T-helper 1 cell treated with Interleukin-12 subunit alpha and Interleukin-12 subunit beta and Interleukin-4 antibody, amounts not matched to agents 30 ng/mL and 1 ng/mL, for 36 hours (primary cell): ENCODE measurements around the gene SPARCL1. TPM values are rescaled to one million over a fixed set of nuclear protein-coding genes. Genes with fewer than 3 reads are reported as not detected.

Source experiments
- intact Hi-C: fragments of 100-400 bp; cut with micrococcal nuclease; formaldehyde crosslinking; loops from one replicate; pipeline ENCODE4 v1.15.1; 2024
- total RNA-seq: library from RNA; stranded (reverse); gene quantifications from 2 replicates; pipeline ENCODE4 v1.2.3, GENCODE V29; 2022

Gene SPARCL1
- total RNA-seq, 1 donor from 2014 or later = not detected

DNA sequence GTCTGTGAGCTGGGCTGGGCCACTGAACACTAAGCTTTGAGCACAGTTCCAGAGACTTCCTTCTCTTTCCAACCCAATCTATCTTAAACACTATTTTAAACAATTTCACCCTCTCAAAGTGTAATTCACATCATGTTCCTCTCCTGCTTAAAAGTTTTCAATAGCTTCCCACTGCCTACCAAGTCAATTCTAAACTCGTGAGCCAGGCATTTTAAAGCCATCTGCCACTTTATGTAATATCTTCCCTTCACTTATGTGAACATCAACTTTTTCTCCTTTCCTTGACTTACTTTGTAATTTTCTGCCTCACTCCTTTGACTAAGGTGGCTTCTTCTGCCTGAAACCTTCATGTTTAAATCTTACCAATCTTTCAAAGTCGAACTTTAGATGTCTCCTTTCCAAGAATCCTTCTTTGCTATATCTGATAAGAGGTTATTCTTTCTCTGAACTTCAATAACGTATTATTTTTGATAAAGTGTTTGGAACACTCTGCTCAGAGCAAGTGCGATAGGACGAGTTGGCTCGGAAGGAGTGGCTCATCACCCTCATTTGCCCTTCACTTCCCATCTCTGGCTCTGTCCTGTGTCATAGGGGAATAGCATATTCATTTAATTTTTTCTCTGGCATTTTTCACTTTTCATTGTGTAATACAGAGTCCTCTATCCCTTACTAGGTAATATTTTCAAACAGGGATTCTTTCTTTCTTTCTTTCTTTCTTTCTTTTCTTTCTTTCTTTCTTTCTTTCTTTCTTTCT is 13.0 kb upstream of the SPARCL1 start:
- intact Hi-C loops = loop anchor here (5.0 kb wide), 1 partner anchor 305 kb away; no protein-coding TSS in a partner anchor

DNA sequence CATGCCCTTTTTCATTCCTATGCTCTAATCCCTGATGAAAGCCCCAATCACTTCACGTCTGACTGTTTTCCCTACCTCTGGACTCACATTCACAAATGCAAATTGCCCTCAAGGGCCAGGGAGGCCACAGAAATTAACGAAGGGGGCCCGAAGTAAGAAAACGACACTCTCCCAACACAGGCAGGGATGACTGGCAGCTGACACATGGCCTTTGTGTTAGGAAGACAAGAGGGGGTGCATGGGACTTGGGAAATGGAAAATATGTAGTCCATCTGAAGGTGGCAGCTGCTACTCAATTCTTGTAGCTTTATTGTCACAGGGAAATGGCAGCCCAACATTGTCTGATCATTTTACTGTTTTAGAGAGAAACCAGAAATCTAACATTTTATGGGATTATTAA is 12.3 kb upstream of the SPARCL1 start:
- intact Hi-C loops = loop anchor here (5.0 kb wide), 1 partner anchor 306 kb away; no protein-coding TSS in a partner anchor

DNA sequence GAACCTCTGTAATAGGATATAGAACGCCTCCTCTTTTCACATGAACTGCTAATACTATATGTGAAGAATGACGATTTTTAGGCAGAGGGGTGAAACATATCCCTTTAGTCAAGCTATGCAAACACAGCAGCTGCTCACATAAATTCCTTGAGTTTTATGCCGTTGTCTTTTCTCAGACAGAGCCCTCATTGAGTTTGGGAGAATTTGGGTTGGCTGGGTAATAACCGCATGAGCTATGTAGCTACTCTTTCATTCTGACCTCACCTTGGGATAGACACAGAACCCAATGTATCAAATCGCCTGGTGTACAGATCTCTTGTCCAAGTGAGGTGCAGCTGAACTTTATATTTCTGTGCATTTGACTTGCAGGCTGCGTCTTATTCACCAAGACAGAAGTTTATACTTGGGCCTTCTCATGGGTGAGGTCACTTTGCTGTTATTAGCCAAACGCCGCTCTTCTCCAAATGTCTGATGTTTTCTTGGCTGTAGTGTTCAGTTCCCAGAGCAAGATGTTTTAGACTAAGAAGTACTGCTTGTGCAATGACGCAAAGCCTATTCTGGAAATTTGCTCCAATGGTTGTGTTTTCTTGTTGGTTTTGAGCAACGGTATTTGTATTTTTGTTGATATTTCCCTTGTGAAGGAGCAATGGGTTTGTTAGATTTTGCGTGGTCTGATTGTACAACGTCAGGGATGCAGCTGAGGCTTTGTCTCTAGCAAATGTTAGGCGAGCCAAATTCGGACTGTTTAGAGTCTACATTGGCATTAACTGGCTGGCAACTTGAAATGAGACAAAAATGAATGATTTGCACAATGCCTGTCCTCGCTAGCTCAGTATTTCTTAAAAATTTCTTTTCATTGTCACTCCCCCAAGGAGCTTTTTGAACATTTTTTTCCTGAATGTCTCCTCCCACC is 11.2 kb upstream of the SPARCL1 start:
- intact Hi-C loops = loop anchor here (5.0 kb wide), 1 partner anchor 307 kb away; no protein-coding TSS in a partner anchor

DNA sequence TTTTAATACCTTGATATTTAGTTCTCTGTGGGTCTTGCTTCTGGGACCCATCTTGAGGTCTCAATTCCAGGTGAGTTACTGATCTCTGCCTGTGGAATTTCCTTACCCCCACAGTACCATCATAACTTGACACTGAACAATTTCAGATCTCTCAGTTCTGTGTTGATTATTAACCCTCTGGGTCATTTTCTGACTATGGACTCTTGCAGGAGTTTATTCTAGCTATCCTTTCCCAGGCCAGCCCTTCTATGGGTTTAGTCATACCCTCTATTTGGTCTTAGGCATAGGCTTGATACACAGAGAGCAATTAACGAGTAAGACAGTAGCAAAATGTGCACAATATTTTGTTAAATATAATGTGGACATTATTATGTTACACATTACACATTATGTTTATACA is 3.7 kb upstream of the SPARCL1 start:
- intact Hi-C loops = no loop called here

DNA sequence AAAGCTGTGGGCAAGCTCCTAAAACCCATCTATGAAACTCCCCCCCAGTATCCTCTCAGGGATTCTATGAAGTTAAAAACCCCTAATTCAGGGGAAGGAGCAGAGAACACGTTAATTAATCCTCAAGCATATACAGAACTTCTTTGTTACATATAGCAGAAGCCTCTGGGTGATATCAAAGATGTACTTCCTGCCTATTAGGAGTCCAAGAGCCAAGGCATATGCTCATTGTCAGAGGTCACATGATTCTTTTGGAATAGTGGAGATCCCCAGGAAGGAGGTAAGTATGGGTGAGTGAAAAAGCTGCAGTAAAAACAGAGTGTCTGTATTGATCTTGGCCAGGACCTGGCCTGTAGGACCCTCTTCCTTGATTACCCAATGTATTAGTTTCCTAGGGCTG is 2.9 kb upstream of the SPARCL1 start:
- intact Hi-C loops = no loop called here

DNA sequence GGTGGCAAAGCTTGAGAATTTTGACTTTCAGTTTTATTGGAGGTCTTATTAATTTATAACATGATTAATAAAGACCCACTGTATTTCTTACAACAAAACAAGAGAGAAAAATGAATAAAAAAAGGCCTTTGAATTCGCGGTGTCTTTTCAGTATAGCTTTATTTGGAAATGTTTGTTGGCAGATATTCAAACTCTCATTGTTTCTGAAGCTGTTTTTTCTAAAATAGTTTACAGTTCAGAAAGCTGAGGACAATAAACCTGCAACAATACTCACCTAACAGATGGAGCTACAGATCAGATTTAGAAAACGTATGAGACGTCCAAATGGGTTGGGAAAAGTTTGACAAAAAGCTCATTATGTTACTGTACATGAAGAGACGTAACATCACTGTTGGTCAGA is 2.4 kb upstream of the SPARCL1 start:
- intact Hi-C loops = no loop called here

DNA sequence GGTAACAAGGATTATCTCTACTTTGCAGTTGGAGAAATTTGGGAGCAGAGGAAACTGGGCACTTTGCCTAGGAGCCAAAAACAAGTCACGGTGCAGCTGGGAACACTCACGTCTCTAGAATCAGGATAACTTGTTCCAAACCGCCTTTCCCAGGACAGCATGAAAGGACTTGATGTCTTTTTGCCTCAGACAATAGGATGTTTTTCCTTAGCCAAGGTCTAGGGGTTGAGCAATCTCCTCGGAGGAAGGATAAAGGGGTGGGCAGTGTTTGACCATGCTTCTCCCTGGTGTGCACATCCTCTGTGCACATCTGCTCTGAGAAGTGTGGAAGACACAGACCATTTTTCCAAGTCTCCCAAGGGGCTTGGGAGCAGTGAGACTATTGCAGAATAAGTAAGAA is 1.7 kb upstream of the SPARCL1 start:
- intact Hi-C loops = no loop called here

DNA sequence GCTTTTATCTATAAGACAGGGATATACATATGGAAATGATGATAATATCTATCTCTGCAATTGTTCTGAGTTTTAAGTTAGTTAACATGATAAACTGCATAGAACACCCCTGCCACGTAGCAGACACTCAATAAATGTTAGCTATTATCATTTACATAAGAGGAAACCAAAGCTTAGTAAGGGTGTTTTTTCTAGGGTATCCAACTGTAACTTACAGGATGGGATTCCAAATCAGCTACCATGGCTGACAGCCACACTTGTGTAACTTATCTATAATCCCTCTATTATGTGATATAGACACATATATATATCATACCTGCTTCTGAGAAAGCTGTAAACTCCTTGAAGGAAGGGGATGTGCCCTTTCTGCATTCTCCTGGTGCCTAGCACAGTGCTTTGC is 1.1 kb upstream of the SPARCL1 start:
- intact Hi-C loops = no loop called here

DNA sequence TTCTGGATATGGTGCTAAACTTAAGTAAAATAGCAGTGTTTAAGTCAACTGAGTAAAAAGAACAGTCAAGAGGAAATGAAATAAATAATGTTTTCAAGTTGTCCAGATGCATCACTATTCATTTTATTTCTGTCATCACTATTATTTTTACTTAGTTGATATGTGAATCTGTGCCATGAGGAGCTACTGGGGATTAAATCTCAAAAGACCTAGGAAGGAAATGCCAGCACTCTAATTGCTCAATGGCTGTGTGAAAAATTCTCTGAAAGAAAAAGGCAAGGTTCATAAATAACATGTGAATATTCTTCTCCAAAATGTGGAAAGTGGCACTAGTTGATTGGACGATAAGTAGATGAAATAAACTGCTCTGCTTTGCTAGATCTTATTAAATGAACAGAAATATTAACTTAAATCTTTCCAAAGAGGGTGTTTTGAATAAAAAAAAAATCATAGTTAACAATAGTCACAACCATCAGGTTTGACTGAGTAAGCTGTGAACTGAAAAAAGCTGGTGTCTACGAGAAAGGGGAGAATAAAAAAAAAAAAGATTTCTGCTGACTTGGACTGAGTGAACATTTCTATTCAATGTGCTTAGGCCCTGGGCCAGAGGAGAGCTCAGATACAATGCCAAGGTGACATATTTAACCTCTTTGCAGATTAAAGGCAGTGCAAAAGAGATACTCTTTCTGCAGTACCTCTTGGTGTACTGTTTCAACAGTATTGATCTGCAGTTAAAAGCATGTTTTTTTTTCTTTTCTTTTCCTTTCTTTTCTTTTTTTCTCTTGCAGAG is 1.6 kb downstream of the SPARCL1 start:
- intact Hi-C loops = no loop called here

DNA sequence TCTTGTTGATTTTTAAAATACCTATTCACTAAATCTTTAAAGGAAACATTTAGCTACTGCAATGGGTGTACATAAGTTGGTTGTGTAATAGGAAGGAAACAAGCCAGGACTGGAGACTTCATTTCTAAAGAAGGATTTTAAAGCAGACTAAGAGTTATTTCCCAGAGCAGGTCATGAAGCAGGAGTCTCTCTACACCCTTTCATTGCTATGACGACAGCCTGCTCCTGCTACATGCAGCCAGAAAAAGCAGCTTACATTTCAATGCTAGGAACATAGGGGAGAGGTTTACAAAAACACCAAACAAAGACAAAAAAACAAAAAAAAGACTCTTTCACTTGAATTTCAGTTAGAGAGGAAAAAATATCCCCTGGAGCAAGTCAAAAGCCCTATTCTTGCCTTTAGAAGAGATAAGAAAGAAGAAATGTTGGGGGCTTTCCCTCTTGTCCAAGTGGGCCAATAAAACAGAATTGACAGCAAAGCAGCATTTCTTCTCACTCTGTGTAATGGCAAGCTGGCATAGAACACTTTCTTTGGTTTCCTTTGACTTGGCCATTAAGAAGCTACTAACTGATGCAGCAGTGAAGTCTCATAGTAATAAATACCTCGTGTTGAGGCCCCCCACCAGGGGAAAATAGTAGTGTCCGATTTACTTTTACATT is 3.4 kb downstream of the SPARCL1 start:
- intact Hi-C loops = no loop called here

DNA sequence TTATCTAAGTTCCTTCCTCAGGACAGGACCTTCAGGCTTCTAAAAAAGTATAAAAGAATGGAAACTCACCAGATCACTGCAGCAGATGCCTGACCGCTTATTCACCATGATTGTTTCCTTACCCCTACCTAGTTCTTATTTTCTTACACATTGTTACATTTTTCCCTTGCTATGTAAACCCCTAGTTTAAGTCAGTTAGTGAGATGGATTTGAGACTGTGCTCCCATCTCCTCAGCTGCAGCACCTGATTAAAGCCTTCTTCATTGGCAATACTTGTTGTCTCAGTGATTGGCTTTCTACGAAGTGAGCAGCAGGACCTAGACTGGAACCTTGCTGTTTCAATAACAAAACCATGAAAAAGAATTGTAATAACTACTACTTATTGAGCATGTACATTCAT is 4.7 kb downstream of the SPARCL1 start:
- intact Hi-C loops = no loop called here

DNA sequence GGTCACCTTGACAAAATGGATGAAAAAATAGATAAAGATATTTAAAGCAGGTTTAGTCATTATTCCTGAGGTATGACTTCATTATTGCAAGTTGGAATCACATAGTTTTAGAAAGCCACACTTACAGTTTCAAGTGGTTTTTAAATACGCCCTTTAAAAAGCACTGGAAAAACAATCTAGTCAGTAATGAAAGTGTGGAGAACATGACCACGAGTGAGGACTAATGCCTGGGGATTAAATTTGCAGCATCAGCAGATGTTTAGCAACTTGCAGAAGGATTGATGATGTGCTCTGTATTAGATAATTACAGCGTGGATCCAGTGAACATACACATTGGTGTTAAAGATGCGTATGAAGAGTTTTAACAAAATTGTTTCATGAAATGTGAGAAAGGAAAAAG is 5.9 kb downstream of the SPARCL1 start:
- intact Hi-C loops = no loop called here

DNA sequence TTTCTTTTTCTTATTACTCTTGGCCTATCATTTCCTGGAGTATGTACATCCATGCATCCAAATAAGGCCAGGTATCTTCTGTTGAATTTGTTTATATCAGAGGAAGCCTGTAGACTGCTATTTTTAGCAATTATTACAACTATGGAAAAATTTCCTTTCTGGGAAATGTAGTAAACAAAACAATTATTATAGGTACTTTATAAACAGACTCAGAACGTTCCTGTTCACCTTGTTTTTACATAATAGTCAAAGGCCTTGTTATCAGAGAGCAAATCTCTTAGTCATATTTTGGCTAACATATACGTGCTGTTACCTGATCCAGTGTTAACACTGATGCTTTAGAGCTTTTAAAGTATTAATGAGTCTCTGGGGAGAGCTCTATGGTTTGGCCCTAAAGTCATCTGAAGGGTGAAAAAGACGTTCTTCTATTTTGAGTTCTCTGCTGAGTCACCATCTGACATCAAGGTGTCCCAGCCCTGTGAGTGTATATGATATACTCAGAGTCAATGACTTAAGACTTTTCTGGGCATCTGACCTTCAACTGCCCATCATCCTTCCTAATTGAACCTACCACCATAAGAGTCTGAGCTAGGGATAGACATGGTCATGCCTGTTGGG is 7.3 kb downstream of the SPARCL1 start:
- intact Hi-C loops = no loop called here

DNA sequence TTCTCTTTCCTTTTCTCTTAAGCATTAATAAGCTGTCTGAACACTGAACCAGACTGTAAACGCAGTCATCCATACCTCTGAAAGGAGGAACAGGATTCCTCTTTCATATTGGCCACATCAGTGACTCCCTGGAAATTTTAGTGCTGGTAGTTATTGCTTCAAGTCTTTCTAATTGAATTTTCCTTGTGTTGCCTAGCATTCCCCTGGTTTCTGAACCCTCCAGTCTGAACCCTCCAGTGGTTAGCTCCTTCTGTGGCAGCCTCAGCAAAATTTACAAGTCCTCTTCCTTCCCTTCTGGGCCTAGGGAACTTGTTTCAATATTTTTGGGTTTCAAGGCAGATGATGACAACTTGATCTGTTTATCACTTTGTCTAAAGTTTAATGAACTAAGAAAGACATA is 7.9 kb downstream of the SPARCL1 start:
- intact Hi-C loops = no loop called here

DNA sequence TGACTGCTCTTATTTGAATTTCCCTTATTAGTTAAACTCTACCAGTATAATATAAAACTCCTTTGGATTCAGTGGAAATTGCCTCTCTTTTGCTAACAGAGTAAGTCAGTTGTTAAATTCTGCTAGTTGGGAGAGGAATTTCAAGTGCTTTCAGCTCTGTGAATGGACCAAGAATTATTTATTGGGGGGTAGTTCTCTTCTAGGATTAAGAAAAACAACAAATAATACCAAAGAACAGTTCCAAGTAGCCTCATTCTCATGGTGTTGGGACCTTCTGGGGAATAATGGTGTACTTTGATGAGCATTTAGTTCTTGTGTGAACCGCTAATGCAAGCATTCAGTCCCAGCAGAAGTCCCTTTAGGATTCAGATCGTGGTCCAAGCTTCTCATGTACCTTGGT is 11.6 kb downstream of the SPARCL1 start:
- intact Hi-C loops = no loop called here

DNA sequence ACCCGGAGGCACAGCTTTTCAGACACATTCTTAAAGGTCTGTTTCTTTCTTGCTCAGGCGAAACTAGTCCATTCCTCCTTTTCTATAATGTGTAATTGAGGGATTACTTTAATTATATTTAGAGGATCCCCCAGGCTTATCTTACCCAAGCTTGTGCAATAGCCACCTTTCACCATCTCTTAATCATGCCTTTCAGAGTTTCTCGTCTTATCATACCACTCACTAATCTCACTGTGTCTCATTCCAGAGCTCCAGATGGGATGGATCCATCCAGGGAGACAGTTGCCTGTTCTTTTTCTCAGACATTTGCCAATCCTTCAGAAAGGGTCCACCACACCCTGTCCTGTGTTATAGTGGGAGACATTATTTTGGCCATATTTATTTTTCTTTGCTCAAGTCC is 12.5 kb downstream of the SPARCL1 start:
- intact Hi-C loops = no loop called here

DNA sequence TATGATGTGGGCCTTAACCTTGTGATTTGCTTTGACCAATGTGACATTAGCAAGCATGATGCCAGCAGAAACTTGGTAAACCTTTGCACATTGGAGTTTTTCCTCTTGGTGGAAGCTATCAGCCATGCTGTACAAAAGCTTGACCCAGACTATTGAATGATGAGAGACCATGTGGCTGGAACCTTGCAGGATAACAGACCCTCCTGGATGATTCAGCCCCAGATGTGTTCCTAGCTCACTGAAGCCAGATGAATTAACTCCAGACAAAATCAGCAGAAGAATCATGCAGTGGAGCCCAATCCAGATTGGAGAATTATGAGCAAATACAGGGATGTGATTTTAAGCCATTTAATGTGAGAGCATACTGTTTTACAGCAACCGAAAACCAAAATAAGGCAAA is 16.8 kb downstream of the SPARCL1 start:
- intact Hi-C loops = no loop called here

DNA sequence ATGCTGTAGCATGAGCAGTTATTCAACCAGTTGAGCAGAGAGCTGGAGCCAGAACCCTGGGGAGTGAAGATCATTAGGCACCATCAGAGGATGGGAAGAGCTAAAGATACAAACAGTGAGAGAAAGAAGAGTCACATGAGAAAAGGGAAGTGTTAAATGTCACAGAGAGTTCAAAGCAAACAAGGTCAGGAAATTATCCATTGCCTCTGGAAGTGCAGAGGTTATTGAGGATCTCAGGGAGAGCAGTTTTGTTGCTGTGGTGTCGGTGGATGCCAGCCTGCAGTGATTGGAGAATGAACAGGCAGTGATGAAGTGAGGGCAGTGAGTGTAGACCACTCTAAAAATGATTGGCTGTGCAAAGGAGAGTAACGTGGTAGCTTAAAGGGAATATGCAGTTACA is 17.7 kb downstream of the SPARCL1 start:
- intact Hi-C loops = no loop called here

DNA sequence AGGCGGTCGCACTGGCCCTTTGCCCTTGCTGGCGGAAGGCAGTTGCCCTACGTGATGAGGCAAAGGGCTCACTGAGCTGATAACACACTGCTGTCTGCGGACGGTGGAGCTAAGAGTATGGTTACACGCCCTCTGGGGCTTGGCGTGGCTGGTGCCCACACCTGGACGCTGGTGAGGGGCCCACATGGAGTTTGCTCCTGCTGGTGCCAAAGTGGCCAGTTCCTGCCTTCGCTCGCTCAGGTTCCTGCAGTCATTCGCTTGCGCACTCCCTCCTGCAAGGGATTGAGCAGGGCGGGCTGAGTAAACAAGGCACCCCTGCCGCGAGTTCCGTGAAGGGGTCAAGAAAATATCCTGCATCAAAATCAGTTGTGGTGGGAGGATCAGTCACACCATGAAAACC is 18.4 kb downstream of the SPARCL1 start:
- intact Hi-C loops = no loop called here

DNA sequence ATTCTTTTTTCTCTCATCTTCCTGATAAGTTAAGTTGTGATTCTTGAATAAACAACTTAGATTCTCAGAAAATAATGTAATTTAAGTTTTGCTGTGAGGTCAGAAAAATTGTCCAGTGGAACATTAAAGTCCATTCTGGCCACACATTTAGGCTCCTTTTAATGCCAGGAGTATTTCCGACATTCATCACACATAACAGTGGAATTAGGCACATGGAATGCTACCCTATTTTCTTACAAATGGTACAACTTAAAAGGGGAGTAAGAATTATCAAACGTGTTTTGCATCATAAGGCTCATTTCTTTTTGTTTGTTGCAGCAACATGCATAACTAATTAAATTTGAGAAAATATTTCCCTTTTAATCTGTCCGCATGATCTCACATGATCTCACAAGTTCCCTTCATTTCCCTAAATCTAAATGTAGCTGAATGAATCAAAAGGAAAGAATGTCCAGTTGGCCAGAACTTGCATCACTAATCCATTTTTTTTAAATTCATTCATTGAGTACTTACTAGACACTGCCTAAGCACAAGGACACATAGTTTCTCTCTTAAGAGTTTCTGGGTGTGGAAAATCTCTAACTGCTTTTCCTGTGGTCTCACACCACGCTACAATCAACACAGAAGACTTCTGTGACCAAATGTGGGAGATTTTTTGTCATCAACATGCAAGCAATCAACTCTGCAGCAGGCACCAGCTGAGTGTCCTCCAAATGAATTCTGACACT is 22.0 kb downstream of the SPARCL1 start:
- intact Hi-C loops = no loop called here
